Subcutaneous adipose tissue (tissue), 4 donors: Measurements from ENCODE around the gene EIF2S2. TPM values are rescaled to one million over a fixed set of nuclear protein-coding genes. Genes with fewer than 3 reads are reported as not detected.

Experiments used
- total RNA-seq, 4 donors: library from RNA; depleted of rRNA; stranded (reverse); fragments of >200 nt; gene quantifications; one replicate each; pipeline ENCODE4 v1.1.0, GENCODE V29; 2016
- TF ChIP-seq, protein P1 (sequence below): fragments of 450-650 bp; IDR thresholded peaks from one replicate; pipeline ENCODE4 v1.5.1; 2016; ENCODE audit warnings: low read depth, mild to moderate bottlenecking, control low read depth, antibody characterized with exemption, moderate library complexity

Gene EIF2S2
- total RNA-seq, 4 donors from 2014 or later, result 41.6 to 86.6 (median 49.7) TPM

GRCh38 chr20:34115232-34115631 lies 3.2 kb upstream of the EIF2S2 start:
- TF ChIP-seq, protein P1, sequence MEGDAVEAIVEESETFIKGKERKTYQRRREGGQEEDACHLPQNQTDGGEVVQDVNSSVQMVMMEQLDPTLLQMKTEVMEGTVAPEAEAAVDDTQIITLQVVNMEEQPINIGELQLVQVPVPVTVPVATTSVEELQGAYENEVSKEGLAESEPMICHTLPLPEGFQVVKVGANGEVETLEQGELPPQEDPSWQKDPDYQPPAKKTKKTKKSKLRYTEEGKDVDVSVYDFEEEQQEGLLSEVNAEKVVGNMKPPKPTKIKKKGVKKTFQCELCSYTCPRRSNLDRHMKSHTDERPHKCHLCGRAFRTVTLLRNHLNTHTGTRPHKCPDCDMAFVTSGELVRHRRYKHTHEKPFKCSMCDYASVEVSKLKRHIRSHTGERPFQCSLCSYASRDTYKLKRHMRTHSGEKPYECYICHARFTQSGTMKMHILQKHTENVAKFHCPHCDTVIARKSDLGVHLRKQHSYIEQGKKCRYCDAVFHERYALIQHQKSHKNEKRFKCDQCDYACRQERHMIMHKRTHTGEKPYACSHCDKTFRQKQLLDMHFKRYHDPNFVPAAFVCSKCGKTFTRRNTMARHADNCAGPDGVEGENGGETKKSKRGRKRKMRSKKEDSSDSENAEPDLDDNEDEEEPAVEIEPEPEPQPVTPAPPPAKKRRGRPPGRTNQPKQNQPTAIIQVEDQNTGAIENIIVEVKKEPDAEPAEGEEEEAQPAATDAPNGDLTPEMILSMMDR, result no peak

GRCh38 chr20:34114809-34115208 lies 2.8 kb upstream of the EIF2S2 start:
- TF ChIP-seq, protein P1, result no peak

- TF ChIP-seq, protein P1, result no peak
Measured at GRCh38 chr20:34112600-34113101, 608 bp upstream of the EIF2S2 start.

DNA sequence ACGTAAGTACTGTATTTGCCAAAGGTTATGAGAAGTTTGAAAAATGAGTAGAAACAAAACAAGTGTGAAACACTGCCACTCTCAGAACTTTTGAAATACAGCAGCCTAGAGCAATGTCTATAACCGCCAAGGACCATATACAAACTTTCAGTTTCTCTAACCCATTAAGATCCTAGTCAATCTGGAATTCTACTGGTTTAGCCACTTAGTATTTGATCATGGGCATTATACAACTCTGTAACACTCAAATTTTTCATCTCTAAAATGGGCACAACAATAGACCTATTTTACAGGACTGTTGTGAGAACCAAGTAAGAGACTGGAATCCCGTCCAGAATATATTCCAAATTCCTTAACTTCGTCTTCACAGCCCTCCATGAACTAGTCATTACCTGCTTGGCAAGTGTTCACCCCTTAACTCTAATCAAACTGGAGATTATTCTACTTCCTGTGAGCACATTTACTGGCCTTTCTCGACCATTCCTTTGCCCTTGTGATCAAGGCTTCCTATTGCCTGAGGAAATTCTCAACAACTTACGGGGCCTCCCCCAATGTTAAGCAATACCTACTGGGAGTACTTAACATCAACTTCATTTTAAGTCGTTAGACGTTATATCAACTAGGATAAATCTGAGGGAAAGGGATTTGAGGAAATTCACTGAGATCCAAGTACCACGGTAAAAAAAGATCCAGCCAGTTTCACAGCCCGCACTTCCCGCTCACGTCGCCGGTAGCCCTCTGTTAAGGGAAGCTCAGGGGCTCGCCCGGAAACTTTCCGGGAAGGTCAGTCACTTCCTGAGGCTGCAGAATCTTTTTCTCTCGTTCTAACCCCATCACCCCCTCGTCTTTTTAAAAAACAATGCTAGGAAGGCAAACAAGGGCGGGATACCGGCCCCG lies 1.1 kb downstream of the EIF2S2 start:
- TF ChIP-seq, protein P1, result no peak

DNA sequence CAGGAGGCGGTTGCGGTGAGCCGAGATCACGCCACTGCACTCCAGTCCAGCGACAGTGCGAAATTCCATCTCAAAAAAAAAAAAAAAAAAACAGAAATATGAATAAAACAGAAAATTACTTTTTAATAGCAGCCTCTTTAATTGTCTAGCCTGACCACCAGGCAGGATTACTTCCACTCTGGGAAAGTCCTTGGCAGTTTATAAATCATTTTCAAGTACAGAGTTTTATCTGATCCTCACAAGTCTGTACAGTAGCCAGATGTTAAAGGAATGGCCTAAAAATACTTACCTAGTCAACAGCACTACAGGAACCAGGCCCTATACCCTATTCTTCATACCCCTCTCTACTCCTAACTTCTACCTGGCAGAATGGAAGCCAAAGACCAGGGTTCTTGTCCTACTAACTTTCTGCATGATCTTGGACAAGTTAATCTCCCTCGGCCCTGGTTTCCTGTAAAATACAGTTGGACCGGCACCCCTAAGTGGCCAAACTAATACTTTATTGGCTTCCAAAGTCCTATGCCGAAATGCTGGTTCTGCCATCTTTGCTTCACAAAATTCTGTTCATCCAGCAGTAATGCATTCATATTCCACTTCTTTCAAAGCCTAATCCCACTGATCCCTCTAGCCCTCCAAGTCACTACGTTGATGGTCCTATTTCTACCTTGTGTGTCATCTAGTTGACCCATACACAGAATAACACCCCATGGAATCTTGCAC lies 1.9 kb downstream of the EIF2S2 start:
- TF ChIP-seq, protein P1, result no peak

GRCh38 chr20:34109442-34109841 lies 2.6 kb downstream of the EIF2S2 start:
- TF ChIP-seq, protein P1, result no peak

- TF ChIP-seq, protein P1, result no peak
Measured at GRCh38 chr20:34108616-34109174, 3.3 kb downstream of the EIF2S2 start.
